GM23338 (cell line): ENCODE results near the gene FBXO11. TPM values are rescaled to one million over a fixed set of nuclear protein-coding genes. Genes with fewer than 3 reads are reported as not detected.

Experiments used
- ATAC-seq: fragments of 200-7000 bp; cut with Tn5 transposase; 3 replicates; pipeline ENCODE4 v1.9.1; 2020
- DNase-seq: peaks from one replicate; pipeline ENCODE4 v3.0.0-alpha.2; 2015; ENCODE audit warnings: low spot score
- H2AFZ ChIP-seq: fragments of 200-600 bp; sonication (generic); 2 replicates; pipeline ENCODE4 v1.8.0; 2016; ENCODE audit warnings: antibody characterized with exemption, mild to moderate bottlenecking, moderate library complexity
- H3F3A ChIP-seq: fragments of 200-600 bp; sonication (generic); replicated peaks from 2 replicates; pipeline ENCODE4 v1.8.0; 2017; ENCODE audit warnings: antibody characterized with exemption, mixed run types, low read depth
- H3K27ac ChIP-seq: fragments of 200-600 bp; sonication (generic); 2 replicates; pipeline ENCODE4 v1.6.1; 2016; ENCODE audit warnings: low read depth
- H3K27me3 ChIP-seq: fragments of 200-600 bp; sonication (generic); 2 replicates; pipeline ENCODE4 v1.8.0; 2016; ENCODE audit warnings: mild to moderate bottlenecking, mixed run types, moderate library complexity; ENCODE audit not compliant: insufficient read depth
- H3K36me3 ChIP-seq: fragments of 200-600 bp; sonication (generic); 2 replicates; pipeline ENCODE4 v1.8.0; 2016; ENCODE audit warnings: mild to moderate bottlenecking; ENCODE audit not compliant: insufficient read depth
- H3K4me1 ChIP-seq: fragments of 200-600 bp; sonication (generic); 2 replicates; pipeline ENCODE4 v1.8.0; 2016; ENCODE audit warnings: mild to moderate bottlenecking, moderate library complexity; ENCODE audit not compliant: insufficient read depth
- H3K4me2 ChIP-seq: fragments of 200-600 bp; sonication (generic); 2 replicates; pipeline ENCODE4 v1.7.1; 2017; ENCODE audit warnings: mixed run types
- H3K4me3 ChIP-seq: fragments of 200-600 bp; sonication (generic); 2 replicates; pipeline ENCODE4 v1.6.1; 2016; ENCODE audit warnings: mixed run types
- H3K79me2 ChIP-seq: fragments of 200-600 bp; sonication (generic); replicated peaks from 2 replicates; pipeline ENCODE4 v1.8.0; 2017; ENCODE audit warnings: mild to moderate bottlenecking; ENCODE audit not compliant: insufficient read depth
- H3K9me2 ChIP-seq: fragments of 200-600 bp; sonication (generic); 2 replicates; pipeline ENCODE4 v1.8.0; 2017; ENCODE audit not compliant: insufficient read depth
- H4K20me1 ChIP-seq: fragments of 200-600 bp; sonication (generic); replicated peaks from 2 replicates; pipeline ENCODE4 v1.8.0; 2017; ENCODE audit warnings: mild to moderate bottlenecking; ENCODE audit not compliant: insufficient read depth
- H3K27ac Mint-ChIP-seq: 2 replicates; pipeline ENCODE4 v1.8.0; 2020; ENCODE audit warnings: inconsistent platforms, mild to moderate bottlenecking, moderate library complexity, mixed read lengths
- H3K27me3 Mint-ChIP-seq: 3 replicates; pipeline ENCODE4 v1.8.0; 2022; ENCODE audit warnings: low read depth, mild to moderate bottlenecking, moderate library complexity, mixed read lengths, inconsistent platforms; ENCODE audit not compliant: insufficient read depth, poor library complexity
- H3K36me3 Mint-ChIP-seq: 3 replicates; pipeline ENCODE4 v1.8.0; 2021; ENCODE audit warnings: low read depth, mild to moderate bottlenecking, inconsistent platforms, moderate library complexity, mixed read lengths
- H3K4me1 Mint-ChIP-seq: 3 replicates; pipeline ENCODE4 v1.8.0; 2020; ENCODE audit warnings: mild to moderate bottlenecking, inconsistent platforms, mixed read lengths
- H3K4me3 Mint-ChIP-seq: 3 replicates; pipeline ENCODE4 v1.8.0; 2021; ENCODE audit warnings: moderate library complexity, mild to moderate bottlenecking, inconsistent platforms, mixed read lengths
- H3K9me3 Mint-ChIP-seq: 3 replicates; pipeline ENCODE4 v1.8.0; 2020; ENCODE audit warnings: moderate library complexity, mild to moderate bottlenecking, inconsistent platforms, mixed read lengths
- CREB1 ChIP-seq: fragments of 250-450 bp; sonication (Bioruptor Pico); IDR thresholded peaks from 2 replicates; pipeline ENCODE4 v1.5.0; 2020; ENCODE audit warnings: low read depth, mild to moderate bottlenecking, moderate library complexity
- ETS1 ChIP-seq: IDR thresholded peaks from 2 replicates; pipeline ENCODE4 v1.6.1; 2016; ENCODE audit warnings: antibody characterized with exemption
- EZH2 ChIP-seq: fragments of 200-600 bp; sonication (generic); IDR thresholded peaks from one replicate; pipeline ENCODE4 v1.8.0; 2017; ENCODE audit warnings: antibody characterized with exemption, mild to moderate bottlenecking, low read depth; ENCODE audit not compliant: unreplicated experiment
- NANOG ChIP-seq: IDR thresholded peaks from 2 replicates; pipeline ENCODE4 v1.6.1; 2016; ENCODE audit warnings: antibody characterized with exemption, borderline replicate concordance
- REST ChIP-seq: IDR thresholded peaks from one replicate; pipeline ENCODE4 v1.6.1; 2018; ENCODE audit warnings: antibody characterized with exemption; ENCODE audit not compliant: unreplicated experiment
- ZNF114 ChIP-seq: fragments of 250-450 bp; sonication (Bioruptor Pico); IDR thresholded peaks from 2 replicates; pipeline ENCODE4 v1.5.0; 2020; ENCODE audit warnings: mild to moderate bottlenecking, moderate library complexity
- ZNF331 ChIP-seq: fragments of 250-450 bp; sonication (Bioruptor Pico); IDR thresholded peaks from 2 replicates; pipeline ENCODE4 v1.5.0; 2020; ENCODE audit warnings: low read depth, mild to moderate bottlenecking, moderate library complexity
- ZNF462 ChIP-seq: fragments of 250-450 bp; sonication (Bioruptor Pico); IDR thresholded peaks from 2 replicates; pipeline ENCODE4 v1.5.0; 2020; ENCODE audit warnings: mild to moderate bottlenecking, moderate library complexity
- polyA plus RNA-seq: library from polyadenylated mRNA; unstranded; fragments of >200 nt; fragmentation: Nextera tagmentation; extraction: Ambion mirVana; gene quantifications from 2 replicates; pipeline ENCODE4 v1.2.1, GENCODE V29; 2016
- total RNA-seq: library from RNA; depleted of rRNA; stranded (reverse); fragments of >200 nt; shearing (Covaris generic); gene quantifications from 2 replicates; pipeline ENCODE4 v1.2.3, GENCODE V29; 2014

FBXO11 gene
- total and polyA plus RNA-seq, 2 experiments from 2014 or later: 21.5 to 52.7 TPM

GRCh38 chr2:47833516-47833968, 72.8 kb downstream of the FBXO11 start (continued):
- TF ChIP-seq ZNF462 (CRISPR knock-in tag): no peak

GRCh38 chr2:47822518-47822917, 83.8 kb downstream of the FBXO11 start:
- Histone ChIP-seq H3K4me1 (no peaks in the 10 kb centered on the region), H3K79me2 (no peaks in the 10 kb centered on the region), H2AFZ (no peak overlapping the region), H3K4me2 (no peak overlapping the region), H4K20me1 (no peaks in the 10 kb centered on the region), H3K27me3 (no peaks in the 10 kb centered on the region), H3K4me3 (no peak overlapping the region), H3K36me3 (peaks cover 16% of the 10 kb centered on the region), H3K27ac (no peak overlapping the region), H3F3A (no peaks in the 10 kb centered on the region), H3K9me2 (no peaks in the 10 kb centered on the region)
- no peak for TF ChIP-seq NANOG
- no peak for TF ChIP-seq EZH2
- no peak for TF ChIP-seq ZNF114 (CRISPR knock-in tag)
- TF ChIP-seq CREB1 (CRISPR knock-in tag): no peak
- TF ChIP-seq REST: no peak
- TF ChIP-seq ZNF331 (CRISPR knock-in tag): no peak
- no peak for TF ChIP-seq ETS1
- Mint-ChIP-seq H3K36me3 (peaks cover 76% of the 10 kb centered on the region), H3K4me1 (no peaks in the 10 kb centered on the region), H3K4me3 (no peak overlapping the region), H3K9me3 (no peaks in the 10 kb centered on the region), H3K27me3 (peaks cover 10% of the 10 kb centered on the region), H3K27ac (no peak overlapping the region)
- ATAC-seq (no peak), DNase-seq (no peak)
